C4-2B (cell line): Measurements from ENCODE around the gene SSX2IP.

ENCODE experiments used
- CTCF ChIP-seq: fragments of 450-650 bp; conservative IDR thresholded peaks from 2 replicates; pipeline ENCODE4 v1.5.1; 2017; ENCODE audit warnings: mild to moderate bottlenecking
- ZFX ChIP-seq: fragments of 450-650 bp; IDR thresholded peaks from 2 replicates; pipeline ENCODE4 v1.6.1; 2017

DNA sequence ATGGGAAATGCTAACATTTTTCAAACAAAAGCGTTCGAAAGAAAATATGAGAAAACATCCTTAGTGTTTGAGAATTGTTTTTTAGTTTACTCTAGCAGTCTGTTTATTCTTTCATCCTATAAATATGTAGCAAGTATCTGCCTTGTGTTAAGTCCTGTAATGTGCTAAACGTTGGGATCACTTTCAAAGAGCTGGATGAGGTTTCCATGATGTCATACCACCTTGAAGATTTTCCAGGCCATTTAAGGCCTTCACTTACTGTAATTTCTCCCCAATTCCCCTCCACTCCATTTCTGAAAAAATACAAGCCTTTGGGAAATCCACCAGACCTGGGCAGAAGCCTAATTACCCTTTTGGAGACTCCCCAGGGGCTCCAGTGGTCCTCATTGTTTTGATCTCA, 91.8 kb downstream of the SSX2IP start:
- no peak for TF ChIP-seq CTCF
- TF ChIP-seq ZFX = no peak
